Transverse colon (tissue), 4 donors: ENCODE results near the gene PYGO2. TPM values are rescaled to one million over a fixed set of nuclear protein-coding genes. Genes with fewer than 3 reads are reported as not detected.

Experiments used
- DNase-seq: peaks from one replicate; pipeline ENCODE4 v3.0.0-alpha.2; 2019
- H3K27ac ChIP-seq, 4 donors: fragments of 200-600 bp; sonication (generic); 2 replicates each; pipeline ENCODE4 v1.5.1; 2016 to 2018; ENCODE audit warnings: inconsistent platforms in 4 of 4
- H3K27me3 ChIP-seq: fragments of 200-600 bp; sonication (generic); 2 replicates; pipeline ENCODE4 v1.5.1; 2017; ENCODE audit warnings: inconsistent platforms
- H3K36me3 ChIP-seq, 4 donors: fragments of 200-600 bp; sonication (generic); 2 replicates each; pipeline ENCODE4 v1.5.1; 2017 to 2019; ENCODE audit warnings: inconsistent platforms in 4 of 4
- H3K4me1 ChIP-seq, 4 donors: fragments of 200-600 bp; sonication (generic); 2 replicates each; pipeline ENCODE4 v1.5.1; 2017 to 2020; ENCODE audit warnings: inconsistent platforms in 4 of 4
- H3K4me3 ChIP-seq, 4 donors: fragments of 200-600 bp; sonication (generic); 1 replicate in 1 of 4; 2 replicates in 3 of 4; pipeline versions ENCODE4 v1.5.1 to v1.6.1; 2017 to 2019; ENCODE audit warnings: inconsistent platforms in 4 of 4
- H3K9me3 ChIP-seq, 2 donors: fragments of 200-600 bp; sonication (generic); 2 replicates each; pipeline ENCODE4 v1.5.1; 2017 to 2019; ENCODE audit warnings: inconsistent platforms in 2 of 2
- CTCF ChIP-seq, 5 experiments: fragments of 200-600 bp in 3 of 5; fragments of 450-650 bp in 2 of 5; sonication (generic) in 3 of 5; IDR thresholded peaks; 1 replicate in 2 of 5; 2 replicates in 3 of 5; pipeline ENCODE4 v1.5.1; 2016 to 2017; ENCODE audit warnings: antibody characterized with exemption in 5 of 5, inconsistent platforms in 3 of 5, mild to moderate bottlenecking in 2 of 5, moderate library complexity in 1 of 5
- EP300 ChIP-seq: sonication (generic); formaldehyde crosslinking; IDR thresholded peaks from one replicate; pipeline ENCODE4 v1.6.1; 2017; ENCODE audit warnings: antibody characterized with exemption, low read depth
- POLR2A ChIP-seq: fragments of 450-650 bp; IDR thresholded peaks from one replicate; pipeline ENCODE4 v1.6.1; 2016; ENCODE audit warnings: antibody characterized with exemption, mild to moderate bottlenecking, moderate library complexity
- POLR2AphosphoS5 ChIP-seq, 3 donors: sonication (generic); formaldehyde crosslinking; IDR thresholded peaks; one replicate each; pipeline ENCODE4 v1.6.1; 2016; ENCODE audit warnings: antibody characterized with exemption in 3 of 3
- WGBS, 2 donors: methylation state at CpG; one replicate each; pipeline ENCODE4 v1.1.5; 2018; ENCODE audit warnings: low coverage in 1 of 2; 5-methylcytosine and 5-hydroxymethylcytosine counted together
- in situ Hi-C, 4 donors: fragments of 200-750 bp; cut with MboI; loops; one replicate each; pipeline versions ENCODE4 v1.15.0 to v1.15.1; 2017; ENCODE audit warnings: low sequenced_read_pairs in 3 of 4, low pct_ligation_motif_present in 1 of 4, low pct_unique_long_range_greater_than_20kb in 1 of 4
- intact Hi-C: fragments of 100-400 bp; cut with DNase I; formaldehyde crosslinking; loops from one replicate; pipeline ENCODE4 v1.15.1; 2023; ENCODE audit warnings: low total_unique reads
- total RNA-seq, 4 donors: library from RNA; depleted of rRNA; stranded (reverse); fragments of >200 nt; gene quantifications; one replicate each; pipeline ENCODE4 v1.1.0, GENCODE V29; 2016

PYGO2 gene
- total RNA-seq, 4 donors from 2014 or later: 23.3 to 63.7 (median 29.0) TPM

DNA sequence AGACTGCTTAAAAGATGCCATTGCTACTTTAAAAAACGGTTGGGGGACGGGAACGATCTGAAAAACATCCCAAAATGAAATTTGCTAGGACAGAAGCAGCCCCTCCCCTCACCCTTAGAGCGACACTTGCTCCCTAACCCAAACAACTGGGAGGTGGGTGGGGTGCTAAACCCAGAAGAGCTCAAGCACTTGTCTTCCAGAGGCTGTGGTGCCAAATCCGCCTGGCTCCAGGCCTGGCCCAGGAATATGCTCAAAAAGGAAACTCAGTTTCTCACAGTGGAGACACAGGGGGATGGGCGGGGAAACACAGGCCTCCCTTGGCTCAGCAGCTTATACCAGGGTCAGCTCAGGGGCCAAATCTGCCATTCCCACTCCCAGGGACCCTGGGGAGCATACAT, 5.0 kb downstream of the PYGO2 start:
- Histone ChIP-seq H3K36me3 (peaks cover 0 to 7% (median 0%) of the 10 kb centered on the region in 4 donors), H3K27ac (peak overlapping the region; percentile 84 to 94 (median 92)), H3K4me1 (peaks cover 24 to 68% (median 49%) of the 10 kb centered on the region in 4 donors), H3K27me3 (no peaks in the 10 kb centered on the region), H3K9me3 (no peaks in the 10 kb centered on the region), H3K4me3 (peak overlapping the region; percentile 5 to 71 (median 52))
- in situ Hi-C loops: loop anchor here in 3 of 4 donors (25.0 kb wide), 1 partner anchor 106 kb away; the partner anchor contains the start of genes ADAM15 (in 3 of the 3) and EFNA4 (in 3 of the 3)
- DNase-seq: no peak
- intact Hi-C loops: no loop called here
- TF ChIP-seq POLR2A (no peak), POLR2AphosphoS5 (IDR thresholded peaks at IDR 0.05) (no peak), EP300 (no peak), CTCF (IDR thresholded peaks at IDR 0.05) (no peak)
- 9% methylated on average over 6 of the region's 6 CpGs; no CpG with 5 or more reads in 1 of the 2 donors for WGBS, 2 donors

DNA sequence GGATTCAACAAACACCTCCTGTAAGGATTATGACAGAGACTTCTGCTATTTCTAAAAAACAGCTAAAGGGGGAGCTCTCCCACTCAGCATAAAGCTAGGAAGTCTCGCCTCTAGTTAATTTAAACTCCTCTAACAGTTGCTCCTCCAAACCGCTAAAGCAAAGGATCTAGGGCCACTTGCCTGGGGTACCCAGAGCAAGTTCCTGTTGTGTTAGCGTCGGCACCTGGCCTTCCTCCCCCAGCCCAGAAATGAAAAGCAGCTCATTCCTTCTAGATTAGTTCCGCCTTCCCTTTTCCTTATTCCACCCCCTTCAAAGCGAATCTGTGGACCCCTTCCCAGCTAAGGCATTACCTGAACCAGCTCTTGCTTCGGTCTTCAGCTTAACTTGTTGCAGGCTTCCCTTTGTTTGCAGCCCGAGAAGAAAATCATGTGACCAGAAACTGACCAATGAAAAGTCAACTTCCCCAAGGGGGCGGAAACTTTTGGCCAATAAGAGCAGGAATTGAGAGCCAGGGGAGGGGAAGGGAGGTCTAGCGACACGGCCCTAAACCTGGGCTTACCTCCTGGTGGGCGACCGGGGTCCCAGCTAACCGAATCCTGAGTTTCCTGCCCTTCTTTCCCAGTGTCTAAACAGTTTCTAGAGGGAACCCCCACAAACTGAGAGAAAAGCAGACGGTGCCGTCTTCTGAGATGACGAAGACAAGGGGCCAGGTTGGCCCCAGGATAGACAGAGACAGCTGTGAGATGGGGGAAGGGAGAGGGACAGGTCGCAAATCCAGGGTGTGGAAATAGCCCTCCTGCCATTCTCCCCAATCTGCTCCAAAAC, 5.7 kb downstream of the PYGO2 start, which contains the start of gene PBXIP1:
Gene PBXIP1 (minus strand): TSS at position 382 of the 826 bp plus-strand sequence. CDS start 2,378 bp downstream, outside the sequence.
- WGBS, 2 donors: 0% methylated on average over 6 to 18 of the region's 18 CpGs
- Histone ChIP-seq H3K9me3 (no peaks in the 10 kb centered on the region), H3K27ac (peak within 1 kb of the TSS; percentile 84 to 94 (median 92)), H3K4me3 (peak within 1 kb of the TSS; percentile 38 to 71 (median 65)), H3K27me3 (no peaks in the 10 kb centered on the region), H3K36me3 (peaks cover 0 to 11% (median 0%) of the 10 kb centered on the region in 4 donors), H3K4me1 (peaks cover 24 to 67% (median 48%) of the 10 kb centered on the region in 4 donors)
- peak; percentile 86 for DNase-seq
- intact Hi-C loops: no loop called here
- TF ChIP-seq CTCF (IDR thresholded peaks at IDR 0.05) (peak in 1 of 5 experiments; percentile 3), POLR2AphosphoS5 (IDR thresholded peaks at IDR 0.05) (peak; percentile 62 to 78 (median 71)), POLR2A (peak; percentile 61), EP300 (no peak)
- in situ Hi-C loops: loop anchor here in 3 of 4 donors (25.0 kb wide), 1 partner anchor 106 kb away; the partner anchor contains the start of genes ADAM15 (in 3 of the 3) and EFNA4 (in 3 of the 3)

DNA sequence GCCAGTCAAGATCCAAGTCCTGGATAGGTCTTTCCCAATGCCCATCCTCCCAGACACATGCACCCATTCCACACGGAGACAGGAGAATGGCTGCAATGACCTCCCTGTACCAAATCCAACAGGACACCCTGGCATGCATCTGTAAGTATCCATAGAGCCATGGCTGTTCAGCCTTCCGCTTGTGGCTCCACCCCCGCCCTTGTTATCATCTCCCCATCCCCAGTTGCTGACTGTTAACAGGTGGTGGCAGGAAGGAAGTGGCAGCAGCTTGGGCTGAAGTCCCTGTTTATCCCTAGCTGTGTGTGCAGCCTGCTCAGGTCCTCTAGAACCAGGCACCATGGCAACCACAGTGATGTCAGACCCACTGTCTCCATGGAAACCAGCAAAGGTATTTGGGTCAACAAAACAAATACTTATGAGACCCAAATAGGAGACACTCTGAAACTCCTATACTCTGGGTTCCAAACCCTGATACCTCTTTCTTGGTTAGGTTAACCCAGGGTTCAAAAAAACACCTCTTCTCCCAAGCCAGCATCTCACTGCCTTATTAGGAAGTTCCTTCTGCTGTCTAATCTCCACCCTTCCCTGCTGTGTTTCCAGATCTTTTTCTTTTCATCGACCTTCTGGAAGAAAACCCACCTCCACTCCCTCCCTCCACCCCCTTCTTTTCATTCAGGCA, 6.4 kb downstream of the PYGO2 start:
- Histone ChIP-seq H3K9me3 (no peaks in the 10 kb centered on the region), H3K4me1 (peaks cover 24 to 60% (median 42%) of the 10 kb centered on the region in 4 donors), H3K27ac (peak overlapping the region; percentile 84 to 94 (median 92)), H3K36me3 (peaks cover 0 to 11% (median 0%) of the 10 kb centered on the region in 4 donors), H3K27me3 (no peaks in the 10 kb centered on the region), H3K4me3 (peak overlapping the region; percentile 38 to 71 (median 65))
- WGBS, 2 donors: 0 to 6% methylated on average over 1 to 4 of the region's 4 CpGs
- intact Hi-C loops (no loop called here), in situ Hi-C loops (loop anchor here in 3 of 4 donors (25.0 kb wide), 1 partner anchor 107 kb away; the partner anchor contains the start of genes ADAM15 (in 3 of the 3) and EFNA4 (in 3 of the 3))
- peak; percentile 82 for DNase-seq
- TF ChIP-seq POLR2AphosphoS5 (IDR thresholded peaks at IDR 0.05) (peak in 1 of 3 donors; percentile 37), POLR2A (no peak)

- in situ Hi-C loops: loop anchor here in 3 of 4 donors (25.0 kb wide), 1 partner anchor 108 kb away; the partner anchor contains the start of genes ADAM15 (in 3 of the 3) and EFNA4 (in 3 of the 3)
- Histone ChIP-seq H3K27ac (peak overlapping the region; percentile 84 to 94 (median 92)), H3K27me3 (no peaks in the 10 kb centered on the region), H3K4me3 (peak overlapping the region in 2 of 4 donors; percentile 65 to 71), H3K9me3 (no peaks in the 10 kb centered on the region), H3K36me3 (peaks cover 0 to 11% (median 0%) of the 10 kb centered on the region in 4 donors), H3K4me1 (peaks cover 24 to 55% (median 41%) of the 10 kb centered on the region in 4 donors)
- TF ChIP-seq EP300 (no peak), POLR2A (no peak), CTCF (IDR thresholded peaks at IDR 0.05) (no peak)
- 73 to 78% methylated on average over 2 to 3 of the region's 3 CpGs for WGBS, 2 donors
- no peak for DNase-seq
- intact Hi-C loops: no loop called here
These were observed 7.0 kb downstream of the PYGO2 start for GRCh38 chr1:154954541-154954940.
